ENCODE data around the gene HBD.
A peak's percentile ranks its signal among the peaks of the same experiment; 100 is the strongest.
"Not testable (repeated sequence)": the region's sequence is repeated elsewhere in the genome, so short reads cannot be mapped to it uniquely, and the experiment has no call there.

HBD gene

GRCh38 chr11:5253440-5253839, 19.2 kb upstream of the HBD start:
- H3K9me3 ChIP-seq (ENCODE audit: control extremely low read depth in 1 of 5, control insufficient read depth in 4 of 5, insufficient read depth in 2 of 5, low read depth in 1 of 5, low read length in 4 of 5); H3K4me1 ChIP-seq (ENCODE audit: control extremely low read depth in 1 of 4, control insufficient read depth in 4 of 4, insufficient read depth in 4 of 4, low read length in 3 of 4); CTCF ChIA-PET; H3K36me3 ChIP-seq (ENCODE audit: control insufficient read depth in 4 of 4, insufficient read depth in 4 of 4, low read length in 3 of 4); H3K27me3 ChIP-seq (replicated peaks in 2 of 5; ENCODE audit: control insufficient read depth in 4 of 5, insufficient read depth in 5 of 5, low read length in 4 of 5); POLR2A ChIA-PET; DNase-seq; H3K27ac ChIP-seq (ENCODE audit: insufficient read depth in 1 of 2, low read depth in 1 of 2, low read length in 2 of 2, poor library complexity in 1 of 2, severe bottlenecking in 2 of 2); H3K4me3 ChIP-seq (ENCODE audit: control insufficient read depth in 1 of 7, extremely low read depth in 1 of 7, insufficient read depth in 4 of 7, low read depth in 2 of 7, low read length in 6 of 7): not testable (repeated sequence)
- no CpG with 5 or more reads among the region's 5 CpGs for WGBS (ENCODE audit: insufficient coverage)

DNA sequence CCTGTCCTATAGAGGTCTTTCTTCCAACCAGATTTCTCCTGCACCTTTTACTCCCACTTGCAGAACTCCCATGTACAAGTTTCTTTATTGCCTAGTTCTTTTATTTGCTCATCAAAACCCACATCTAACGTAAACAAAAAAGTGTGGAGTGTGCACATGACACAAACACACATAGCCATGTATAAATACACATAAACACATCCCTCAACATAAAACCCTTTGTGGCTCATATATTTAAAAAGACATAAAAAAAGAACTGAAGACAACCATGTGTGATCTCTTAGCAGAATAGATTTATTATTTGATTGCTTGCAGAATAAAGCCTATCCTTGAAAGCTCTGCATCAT, 18.6 kb upstream of the HBD start:
- Histone ChIP-seq H3K4me1 (ENCODE audit: control extremely low read depth in 1 of 4, control insufficient read depth in 4 of 4, insufficient read depth in 4 of 4, low read length in 3 of 4) (no peaks in the 10 kb centered on the region), H3K36me3 (ENCODE audit: control insufficient read depth in 4 of 4, insufficient read depth in 4 of 4, low read length in 3 of 4) (no peaks in the 10 kb centered on the region), H3K4me3 (ENCODE audit: control insufficient read depth in 1 of 7, extremely low read depth in 1 of 7, insufficient read depth in 4 of 7, low read depth in 2 of 7, low read length in 6 of 7) (no peak overlapping the region), H3K27me3 (replicated peaks in 2 of 5; ENCODE audit: control insufficient read depth in 4 of 5, insufficient read depth in 5 of 5, low read length in 4 of 5) (no peaks in the 10 kb centered on the region), H3K9me3 (ENCODE audit: control extremely low read depth in 1 of 5, control insufficient read depth in 4 of 5, insufficient read depth in 2 of 5, low read depth in 1 of 5, low read length in 4 of 5) (no peaks in the 10 kb centered on the region), H3K27ac (ENCODE audit: insufficient read depth in 1 of 2, low read depth in 1 of 2, low read length in 2 of 2, poor library complexity in 1 of 2, severe bottlenecking in 2 of 2) (no peak overlapping the region)
- POLR2A ChIA-PET: no interaction called here
- 83% methylated on average over 1 of the region's 1 CpG for WGBS (ENCODE audit: insufficient coverage)
- DNase-seq: no peak
- CTCF ChIA-PET: no interaction called here

DNA sequence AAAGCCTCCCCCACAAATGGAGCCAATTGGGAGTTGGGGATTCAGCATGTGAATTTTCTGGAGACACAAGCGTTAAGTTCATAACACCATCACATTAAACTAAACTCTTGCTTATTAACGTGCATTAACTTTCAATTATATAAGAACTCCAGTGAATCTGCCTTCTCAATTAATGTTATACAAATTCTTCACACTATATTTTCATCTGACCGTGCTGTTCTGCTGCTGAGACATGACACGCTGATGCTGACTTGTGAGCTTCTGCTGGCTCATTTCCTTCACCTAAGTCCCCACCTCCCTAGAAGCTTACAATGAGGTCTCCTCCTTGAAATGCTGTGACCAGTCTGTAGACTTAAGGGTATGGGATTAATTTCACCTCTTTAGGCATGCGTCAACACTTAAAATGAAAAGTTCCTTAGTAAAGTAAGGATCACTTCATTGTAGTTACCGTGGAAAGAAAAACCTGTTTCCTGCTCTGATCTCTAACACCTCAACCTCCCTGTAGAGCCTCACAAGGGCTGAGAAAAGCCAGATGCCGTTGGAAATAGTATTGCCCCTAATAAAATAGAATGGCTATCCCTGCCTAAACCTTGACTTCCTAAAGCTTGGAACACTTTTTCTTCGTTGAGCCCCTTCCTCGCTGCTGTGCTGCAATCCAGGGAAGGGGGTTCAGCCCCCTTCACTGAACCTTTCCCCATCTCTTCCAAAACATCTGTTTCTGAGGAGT, 18.1 kb upstream of the HBD start:
- H3K4me1 ChIP-seq (ENCODE audit: control extremely low read depth in 1 of 4, control insufficient read depth in 4 of 4, insufficient read depth in 4 of 4, low read length in 3 of 4): no peaks in the 10 kb centered on the region
- WGBS (ENCODE audit: insufficient coverage): 84% methylated on average over 7 of the region's 9 CpGs
- POLR2A ChIA-PET: no interaction called here
- CTCF ChIA-PET: no interaction called here
- DNase-seq: no peak
- H3K27ac ChIP-seq (ENCODE audit: insufficient read depth in 1 of 2, low read depth in 1 of 2, low read length in 2 of 2, poor library complexity in 1 of 2, severe bottlenecking in 2 of 2): no peak overlapping the region
- H3K36me3 ChIP-seq (ENCODE audit: control insufficient read depth in 4 of 4, insufficient read depth in 4 of 4, low read length in 3 of 4): no peaks in the 10 kb centered on the region
- H3K27me3 ChIP-seq (replicated peaks in 2 of 5; ENCODE audit: control insufficient read depth in 4 of 5, insufficient read depth in 5 of 5, low read length in 4 of 5): no peaks in the 10 kb centered on the region
- H3K9me3 ChIP-seq (ENCODE audit: control extremely low read depth in 1 of 5, control insufficient read depth in 4 of 5, insufficient read depth in 2 of 5, low read depth in 1 of 5, low read length in 4 of 5): no peaks in the 10 kb centered on the region
- no peak overlapping the region for H3K4me3 ChIP-seq (ENCODE audit: control insufficient read depth in 1 of 7, extremely low read depth in 1 of 7, insufficient read depth in 4 of 7, low read depth in 2 of 7, low read length in 6 of 7)

- Histone ChIP-seq H3K4me1 (ENCODE audit: control extremely low read depth in 1 of 4, control insufficient read depth in 4 of 4, insufficient read depth in 4 of 4, low read length in 3 of 4) (peaks cover 0 to 5% (median 2%) of the 10 kb centered on the region in 4 experiments), H3K27ac (ENCODE audit: insufficient read depth in 1 of 2, low read depth in 1 of 2, low read length in 2 of 2, poor library complexity in 1 of 2, severe bottlenecking in 2 of 2) (peak overlapping the region in 1 of 2 experiments; percentile 18), H3K36me3 (ENCODE audit: control insufficient read depth in 4 of 4, insufficient read depth in 4 of 4, low read length in 3 of 4) (no peaks in the 10 kb centered on the region), H3K4me3 (ENCODE audit: control insufficient read depth in 1 of 7, extremely low read depth in 1 of 7, insufficient read depth in 4 of 7, low read depth in 2 of 7, low read length in 6 of 7) (no peak overlapping the region), H3K9me3 (ENCODE audit: control extremely low read depth in 1 of 5, control insufficient read depth in 4 of 5, insufficient read depth in 2 of 5, low read depth in 1 of 5, low read length in 4 of 5) (no peaks in the 10 kb centered on the region), H3K27me3 (replicated peaks in 2 of 5; ENCODE audit: control insufficient read depth in 4 of 5, insufficient read depth in 5 of 5, low read length in 4 of 5) (no peaks in the 10 kb centered on the region)
- DNase-seq: no peak
- ChIA-PET POLR2A (no interaction called here), CTCF (no interaction called here)
- WGBS (ENCODE audit: insufficient coverage): 80% methylated on average over 1 of the region's 2 CpGs
Observed at GRCh38 chr11:5251746-5252145, 17.5 kb upstream of the HBD start.

DNA sequence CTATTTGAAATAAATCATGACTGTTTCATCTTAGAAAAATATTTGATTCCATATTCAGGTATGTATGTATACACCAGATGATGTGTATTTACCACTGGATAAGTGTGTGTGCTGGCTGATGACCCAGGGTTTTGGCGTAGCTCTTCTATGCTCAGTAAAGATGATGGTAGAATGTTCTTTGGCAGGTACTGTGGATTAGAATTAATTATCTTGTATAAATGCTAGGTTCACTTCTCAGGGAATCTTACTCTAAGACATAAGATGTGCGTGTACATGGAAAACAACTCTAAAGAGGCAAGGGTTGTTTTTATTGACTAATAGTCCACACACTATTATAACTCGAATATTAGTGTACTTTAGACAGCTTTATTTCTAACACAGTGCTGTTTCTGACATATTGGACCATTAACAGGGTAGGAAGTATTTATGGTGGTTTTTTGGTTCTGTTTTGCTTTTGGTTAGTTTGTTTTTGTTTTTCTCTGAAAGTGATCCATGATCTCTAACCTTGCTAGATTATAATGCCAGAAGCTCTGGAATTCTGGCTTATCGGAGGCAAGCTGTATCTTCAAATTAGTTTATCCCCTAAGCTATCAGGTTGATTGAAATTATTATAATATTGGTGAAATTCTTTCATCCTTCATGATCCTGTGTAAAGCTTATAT, 16.4 kb upstream of the HBD start:
- H3K36me3 ChIP-seq (ENCODE audit: control insufficient read depth in 4 of 4, insufficient read depth in 4 of 4, low read length in 3 of 4): no peaks in the 10 kb centered on the region
- DNase-seq: no peak
- 100% methylated on average over 1 of the region's 4 CpGs for WGBS (ENCODE audit: insufficient coverage)
- H3K9me3 ChIP-seq (ENCODE audit: control extremely low read depth in 1 of 5, control insufficient read depth in 4 of 5, insufficient read depth in 2 of 5, low read depth in 1 of 5, low read length in 4 of 5): no peaks in the 10 kb centered on the region
- H3K27me3 ChIP-seq (replicated peaks in 2 of 5; ENCODE audit: control insufficient read depth in 4 of 5, insufficient read depth in 5 of 5, low read length in 4 of 5): no peaks in the 10 kb centered on the region
- peak overlapping the region in 1 of 2 experiments; percentile 18 for H3K27ac ChIP-seq (ENCODE audit: insufficient read depth in 1 of 2, low read depth in 1 of 2, low read length in 2 of 2, poor library complexity in 1 of 2, severe bottlenecking in 2 of 2)
- H3K4me1 ChIP-seq (ENCODE audit: control extremely low read depth in 1 of 4, control insufficient read depth in 4 of 4, insufficient read depth in 4 of 4, low read length in 3 of 4): peaks cover 0 to 5% (median 2%) of the 10 kb centered on the region in 4 experiments
- H3K4me3 ChIP-seq (ENCODE audit: control insufficient read depth in 1 of 7, extremely low read depth in 1 of 7, insufficient read depth in 4 of 7, low read depth in 2 of 7, low read length in 6 of 7): no peak overlapping the region
- ChIA-PET CTCF (no interaction called here), POLR2A (no interaction called here)

GRCh38 chr11:5249807-5250396, 15.6 kb upstream of the HBD start, which contains the start of gene HBG1:
HBG1 (minus strand) TSS chr11:5249857; CDS start chr11:5249804, 53 bp downstream.
- H3K27me3 ChIP-seq (replicated peaks in 2 of 5; ENCODE audit: control insufficient read depth in 4 of 5, insufficient read depth in 5 of 5, low read length in 4 of 5); H3K4me3 ChIP-seq (ENCODE audit: control insufficient read depth in 1 of 7, extremely low read depth in 1 of 7, insufficient read depth in 4 of 7, low read depth in 2 of 7, low read length in 6 of 7); DNase-seq; CTCF ChIA-PET; H3K9me3 ChIP-seq (ENCODE audit: control extremely low read depth in 1 of 5, control insufficient read depth in 4 of 5, insufficient read depth in 2 of 5, low read depth in 1 of 5, low read length in 4 of 5); H3K36me3 ChIP-seq (ENCODE audit: control insufficient read depth in 4 of 4, insufficient read depth in 4 of 4, low read length in 3 of 4); H3K4me1 ChIP-seq (ENCODE audit: control extremely low read depth in 1 of 4, control insufficient read depth in 4 of 4, insufficient read depth in 4 of 4, low read length in 3 of 4); POLR2A ChIA-PET: not testable (repeated sequence)
- WGBS (ENCODE audit: insufficient coverage): no CpG with 5 or more reads among the region's 9 CpGs
- peak within 1 kb of the TSS in 1 of 2 experiments; percentile 25 for H3K27ac ChIP-seq (ENCODE audit: insufficient read depth in 1 of 2, low read depth in 1 of 2, low read length in 2 of 2, poor library complexity in 1 of 2, severe bottlenecking in 2 of 2)

GRCh38 chr11:5248498-5248897, 14.2 kb upstream of the HBD start:
- CTCF ChIA-PET, POLR2A ChIA-PET: not testable (repeated sequence)

More at GRCh38 chr11:5248498-5248897, 14.2 kb upstream of the HBD start:
- not testable (repeated sequence) for H3K36me3 ChIP-seq (ENCODE audit: control insufficient read depth in 4 of 4, insufficient read depth in 4 of 4, low read length in 3 of 4); DNase-seq; H3K4me3 ChIP-seq (ENCODE audit: control insufficient read depth in 1 of 7, extremely low read depth in 1 of 7, insufficient read depth in 4 of 7, low read depth in 2 of 7, low read length in 6 of 7); H3K27me3 ChIP-seq (replicated peaks in 2 of 5; ENCODE audit: control insufficient read depth in 4 of 5, insufficient read depth in 5 of 5, low read length in 4 of 5); H3K4me1 ChIP-seq (ENCODE audit: control extremely low read depth in 1 of 4, control insufficient read depth in 4 of 4, insufficient read depth in 4 of 4, low read length in 3 of 4); H3K9me3 ChIP-seq (ENCODE audit: control extremely low read depth in 1 of 5, control insufficient read depth in 4 of 5, insufficient read depth in 2 of 5, low read depth in 1 of 5, low read length in 4 of 5); H3K27ac ChIP-seq (ENCODE audit: insufficient read depth in 1 of 2, low read depth in 1 of 2, low read length in 2 of 2, poor library complexity in 1 of 2, severe bottlenecking in 2 of 2)
- no CpG with 5 or more reads among the region's 7 CpGs for WGBS (ENCODE audit: insufficient coverage)

All from common myeloid progenitor, CD34-positive (primary cell).